HepG2 (cell line): ENCODE results near the gene HCRT. TPM values are rescaled to one million over a fixed set of nuclear protein-coding genes. Genes with fewer than 3 reads are reported as not detected.
A peak's percentile ranks its signal among the peaks of the same experiment; 100 is the strongest.

Source experiments
- AKNA ChIP-seq: sonication (generic); formaldehyde crosslinking; IDR thresholded peaks from 2 replicates; pipeline ENCODE4 v1.4.0; 2020; ENCODE audit warnings: missing genetic modification reagents, borderline replicate concordance
- CREB3 ChIP-seq: sonication (generic); formaldehyde crosslinking; IDR thresholded peaks from 2 replicates; pipeline ENCODE4 v1.5.0; 2020; ENCODE audit warnings: missing genetic modification reagents
- DMAP1 ChIP-seq: IDR thresholded peaks from 2 replicates; pipeline ENCODE4 v1.6.1; 2016
- FOXJ3 ChIP-seq: sonication (generic); formaldehyde crosslinking; IDR thresholded peaks from 2 replicates; pipeline ENCODE4 v1.4.0; 2020; ENCODE audit warnings: missing genetic modification reagents, mild to moderate bottlenecking, borderline replicate concordance
- GTF2F1 ChIP-seq: fragments of 150-350 bp; IDR thresholded peaks from 2 replicates; pipeline ENCODE4 v1.6.1; 2014; ENCODE audit warnings: low read length
- JDP2 ChIP-seq: sonication (generic); formaldehyde crosslinking; IDR thresholded peaks from 2 replicates; pipeline ENCODE4 v1.8.1; 2022; ENCODE audit warnings: missing genetic modification reagents, borderline replicate concordance
- KDM5A ChIP-seq: fragments of 200-600 bp; sonication (generic); IDR thresholded peaks from 2 replicates; pipeline ENCODE4 v1.7.0; 2018; ENCODE audit warnings: antibody characterized with exemption, mild to moderate bottlenecking, low read length, borderline replicate concordance
- KDM5B ChIP-seq: sonication (generic); formaldehyde crosslinking; IDR thresholded peaks from 2 replicates; pipeline ENCODE4 v1.4.0; 2020; ENCODE audit warnings: missing genetic modification reagents, mild to moderate bottlenecking, borderline replicate concordance
- NKX3-1 ChIP-seq: sonication (generic); formaldehyde crosslinking; IDR thresholded peaks from 2 replicates; pipeline ENCODE4 v1.5.0; 2020; ENCODE audit warnings: missing genetic modification reagents
- PHB2 ChIP-seq: fragments of 450-650 bp; IDR thresholded peaks from 2 replicates; pipeline ENCODE4 v1.6.1; 2018; ENCODE audit not compliant: partially characterized antibody
- RARG ChIP-seq: sonication (generic); formaldehyde crosslinking; IDR thresholded peaks from 2 replicates; pipeline ENCODE4 v1.4.0; 2020; ENCODE audit warnings: low read depth, mild to moderate bottlenecking, missing genetic modification reagents
- RBM39 ChIP-seq: fragments of 200-400 bp; formaldehyde crosslinking; IDR thresholded peaks from one replicate; pipeline ENCODE4 v1.6.1; 2018; ENCODE audit warnings: antibody characterized with exemption, mild to moderate bottlenecking, low read depth, low read length; ENCODE audit not compliant: poor library complexity, severe bottlenecking
- RCOR2 ChIP-seq: IDR thresholded peaks from 2 replicates; pipeline ENCODE4 v1.6.1; 2016; ENCODE audit warnings: missing biosample characterization, missing genetic modification reagents
- SRSF1 ChIP-seq: fragments of 200-400 bp; formaldehyde crosslinking; optimal IDR thresholded peaks from 2 replicates; pipeline ENCODE3; 2017; ENCODE audit warnings: mild to moderate bottlenecking, low read depth, low read length, moderate library complexity
- TARDBP ChIP-seq: sonication (generic); formaldehyde crosslinking; IDR thresholded peaks from 2 replicates; pipeline ENCODE4 v1.8.0; 2022; ENCODE audit warnings: mild to moderate bottlenecking, missing genetic modification reagents
- TEF ChIP-seq: sonication (generic); formaldehyde crosslinking; IDR thresholded peaks from 2 replicates; pipeline ENCODE4 v1.5.0; 2020; ENCODE audit warnings: missing genetic modification reagents
- TP53 ChIP-seq: sonication (generic); formaldehyde crosslinking; conservative IDR thresholded peaks from 2 replicates; pipeline ENCODE4 v1.4.0; 2020; ENCODE audit warnings: missing genetic modification reagents
- ZBTB7B ChIP-seq: sonication (generic); formaldehyde crosslinking; IDR thresholded peaks from 2 replicates; pipeline ENCODE4 v1.4.0; 2020; ENCODE audit warnings: missing genetic modification reagents
- ZNF20 ChIP-seq: sonication (generic); formaldehyde crosslinking; IDR thresholded peaks from 2 replicates; pipeline ENCODE4 v1.4.0; 2020; ENCODE audit warnings: mild to moderate bottlenecking, moderate library complexity, missing genetic modification reagents
- ZNF30 ChIP-seq: sonication (generic); formaldehyde crosslinking; IDR thresholded peaks from 2 replicates; pipeline ENCODE4 v1.5.0; 2020; ENCODE audit warnings: mild to moderate bottlenecking, missing genetic modification reagents
- ZNF33B ChIP-seq: sonication (generic); formaldehyde crosslinking; IDR thresholded peaks from 2 replicates; pipeline ENCODE4 v1.5.1; 2020; ENCODE audit warnings: mild to moderate bottlenecking, missing genetic modification reagents
- ZNF605 ChIP-seq: sonication (generic); formaldehyde crosslinking; IDR thresholded peaks from 2 replicates; pipeline ENCODE4 v1.8.0; 2022; ENCODE audit warnings: mild to moderate bottlenecking, missing genetic modification reagents
- ZNF772 ChIP-seq: sonication (generic); formaldehyde crosslinking; IDR thresholded peaks from 2 replicates; pipeline ENCODE4 v1.5.0; 2020; ENCODE audit warnings: mild to moderate bottlenecking, missing genetic modification reagents
- ZNF773 ChIP-seq: sonication (generic); formaldehyde crosslinking; IDR thresholded peaks from 2 replicates; pipeline ENCODE4 v1.4.0; 2020; ENCODE audit warnings: missing genetic modification reagents, borderline replicate concordance
- ZNF879 ChIP-seq: sonication (generic); formaldehyde crosslinking; IDR thresholded peaks from 2 replicates; pipeline ENCODE4 v1.8.1; 2023; ENCODE audit warnings: missing genetic modification reagents
- polyA plus RNA-seq, 8 experiments: library from polyadenylated mRNA; depleted of rRNA in 3 of 8; stranded (reverse) in 7 of 8; unstranded in 1 of 8; fragments of >200 nt; fragmentation: Illumina TruSeq in 4 of 8; extraction: Trizol in 4 of 8; gene quantifications; 2 replicates each; pipeline versions ENCODE4 v1.2.1 to v1.2.3, GENCODE V29; 2011 to 2016; ENCODE audit warnings: low read depth in 4 of 8, missing spikeins in 1 of 8, mixed read lengths in 1 of 8; ENCODE audit not compliant: insufficient read depth in 1 of 8
- total RNA-seq, 5 experiments: library from RNA; depleted of rRNA; stranded (reverse); fragments of >200 nt; fragmentation: Illumina TruSeq; extraction: Trizol; gene quantifications; 2 replicates each; pipeline ENCODE4 v1.2.3, GENCODE V29; 2016; ENCODE audit warnings: low read depth in 1 of 5

HCRT gene
- total and polyA plus RNA-seq, 2 of the 13 experiments (the other 11 are each of a cell fraction or from before 2014, with no cell fraction given), result not detected

GRCh38 chr17:42135664-42136653, 49.3 kb downstream of the HCRT start (continued):
- TF ChIP-seq CREB3 (CRISPR knock-in tag) (no peak), KDM5B (CRISPR knock-in tag) (no peak), TEF (no peak), ZNF30 (CRISPR knock-in tag) (no peak), ZBTB7B (peak; percentile 6; the same call in 1 of the 2 replicates), ZNF879 (CRISPR knock-in tag) (no peak), RARG (CRISPR knock-in tag) (no peak), RCOR2 (peak; percentile 41; the same call in 1 of the 2 replicates), GTF2F1 (no peak), TP53 (no peak), FOXJ3 (CRISPR knock-in tag) (no peak), ZNF605 (CRISPR knock-in tag) (peak; percentile 86), TARDBP (CRISPR knock-in tag) (peak; percentile 45; the same call in 1 of the 2 replicates), JDP2 (CRISPR knock-in tag) (no peak), ZNF772 (CRISPR knock-in tag) (no peak), ZNF20 (CRISPR knock-in tag) (no peak), ZNF33B (CRISPR knock-in tag) (no peak), ZNF773 (CRISPR knock-in tag) (no peak), DMAP1 (CRISPR knock-in tag) (peak; percentile 35; the same call in 1 of the 2 replicates), RBM39 (no peak), KDM5A (no peak), AKNA (CRISPR knock-in tag) (no peak), SRSF1 (no peak), PHB2 (no peak), NKX3-1 (CRISPR knock-in tag) (no peak)
